Glomerular endothelial cell (primary cell): ENCODE measurements around the gene KRTAP10-10. TPM values are rescaled to one million over a fixed set of nuclear protein-coding genes. Genes with fewer than 3 reads are reported as not detected.
"Not testable (repeated sequence)": the region's sequence is repeated elsewhere in the genome, so short reads cannot be mapped to it uniquely, and the experiment has no call there.

ENCODE experiments used
- DNase-seq: peaks from one replicate; pipeline ENCODE4 v3.0.0-alpha.2; 2011; ENCODE audit warnings: low read depth, low spot score; ENCODE audit errors: extremely low read depth
- total RNA-seq: library from RNA; depleted of rRNA; stranded (reverse); fragments of >200 nt; gene quantifications from 2 replicates; pipeline ENCODE4 v1.2.3, GENCODE V29; 2015

The KRTAP10-10 gene
- total RNA-seq: not detected in 2 replicates

DNA sequence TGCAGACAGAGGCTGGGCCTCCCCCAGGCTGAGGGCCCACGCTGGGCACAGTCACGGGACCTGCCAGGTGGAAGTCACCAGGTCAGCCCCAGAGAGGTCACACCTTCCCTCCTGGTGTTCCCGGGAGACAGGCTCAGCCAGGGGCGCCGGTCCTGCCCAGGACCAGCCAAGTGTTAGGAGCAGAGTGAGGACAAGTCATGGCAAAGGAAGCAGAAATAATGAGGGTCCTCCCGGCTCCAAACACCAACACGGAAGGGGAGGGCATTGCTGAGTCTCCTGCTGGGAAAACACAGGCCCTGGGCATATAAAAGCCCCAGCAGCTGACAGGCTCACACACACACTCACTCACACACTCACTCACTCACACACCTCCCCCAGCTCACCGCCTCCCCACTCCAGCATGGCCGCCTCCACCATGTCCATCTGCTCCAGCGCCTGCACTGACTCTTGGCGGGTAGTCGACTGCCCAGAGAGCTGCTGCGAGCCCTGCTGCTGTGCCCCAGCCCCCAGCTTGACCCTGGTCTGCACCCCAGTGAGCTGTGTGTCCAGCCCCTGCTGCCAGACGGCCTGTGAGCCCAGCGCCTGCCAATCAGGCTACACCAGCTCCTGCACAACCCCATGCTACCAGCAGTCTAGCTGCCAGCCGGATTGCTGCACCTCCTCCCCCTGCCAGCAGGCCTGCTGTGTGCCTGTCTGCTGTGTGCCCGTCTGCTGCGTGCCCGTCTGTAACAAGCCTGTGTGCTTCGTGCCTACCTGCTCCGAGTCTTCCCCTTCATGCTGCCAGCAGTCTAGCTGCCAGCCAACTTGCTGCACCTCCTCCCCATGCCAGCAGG, at the start of gene KRTAP10-10:
Gene KRTAP10-10, plus strand, starts transcription at position 339 of the 833 bp plus-strand sequence. Its CDS starts 62 bp downstream, at position 401.
- no peak for DNase-seq

DNA sequence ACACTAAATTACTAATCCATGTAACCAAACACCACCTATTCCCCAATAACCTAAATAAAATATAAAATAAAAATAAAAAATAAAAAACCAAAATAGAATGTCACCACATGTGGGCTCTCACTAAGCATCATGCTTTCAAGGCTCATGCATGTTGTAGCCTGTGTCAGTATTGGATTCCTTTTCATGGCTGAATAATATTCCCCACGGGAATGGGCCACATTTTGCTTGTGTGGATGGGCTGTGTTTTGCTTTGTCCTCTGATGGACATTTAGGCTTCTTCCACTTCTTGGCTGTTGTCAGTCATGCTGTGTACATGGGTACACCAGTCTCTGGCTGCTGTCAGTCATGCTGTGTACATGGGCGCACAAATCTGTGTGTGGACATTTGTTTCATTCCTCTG, 48.1 kb upstream of the KRTAP10-10 start:
- DNase-seq: no peak

DNA sequence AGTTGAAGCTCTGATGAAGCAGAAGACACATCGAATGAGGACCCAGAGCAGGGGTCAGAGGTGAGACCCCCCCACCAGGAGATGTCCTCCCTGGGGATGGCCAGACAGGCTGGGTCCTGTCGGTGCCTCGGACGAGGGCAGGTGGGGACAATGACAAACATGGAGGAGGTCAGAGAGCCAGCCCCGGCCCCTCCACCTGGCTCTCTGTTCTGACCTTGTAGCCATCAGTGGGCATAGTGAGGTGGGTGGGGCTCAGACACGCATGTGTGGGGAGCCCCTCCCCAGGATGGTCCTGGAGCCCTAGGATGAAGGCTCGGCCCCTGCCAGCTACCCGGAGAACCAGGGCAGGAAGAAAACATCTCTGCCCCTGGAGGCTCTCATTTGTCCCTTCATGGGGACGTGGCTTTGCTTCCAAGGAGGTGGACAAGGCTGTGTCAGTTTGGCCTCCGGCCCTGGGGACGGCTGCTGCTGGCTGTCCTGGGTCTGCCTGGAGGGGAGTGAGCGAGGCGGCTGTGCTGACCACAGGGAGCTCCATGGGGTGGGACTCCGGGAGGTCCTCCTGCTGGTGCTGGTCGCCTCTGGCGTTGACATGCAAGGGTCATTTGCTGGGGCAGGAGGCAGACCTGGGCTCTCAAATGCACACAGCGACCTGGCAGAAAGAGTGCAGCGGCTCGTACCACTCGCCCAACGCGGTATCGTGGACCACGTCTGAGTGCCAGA, 47.4 kb upstream of the KRTAP10-10 start:
- no peak for DNase-seq

- DNase-seq: no peak
Measured at GRCh38 chr21:44590311-44590721, 46.8 kb upstream of the KRTAP10-10 start.

GRCh38 chr21:44590897-44591800, 46.0 kb upstream of the KRTAP10-10 start:
- DNase-seq: not testable (repeated sequence)

DNA sequence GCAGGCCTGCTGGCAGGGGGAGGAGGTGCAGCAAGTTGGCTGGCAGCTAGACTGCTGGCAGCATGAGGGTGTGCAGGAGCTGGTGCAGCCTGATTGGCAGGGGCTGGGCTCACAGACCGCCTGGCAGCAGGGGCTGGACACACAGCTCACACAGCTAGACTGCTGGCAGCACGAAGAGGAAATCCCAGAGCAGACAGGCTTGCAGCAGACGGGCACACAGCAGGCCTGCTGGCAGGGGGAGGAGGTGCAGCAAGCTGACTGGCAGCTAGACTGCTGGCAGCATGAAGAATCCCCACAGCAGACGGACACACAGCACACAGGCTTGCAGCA, 45.4 kb upstream of the KRTAP10-10 start:
- DNase-seq: not testable (repeated sequence)

DNA sequence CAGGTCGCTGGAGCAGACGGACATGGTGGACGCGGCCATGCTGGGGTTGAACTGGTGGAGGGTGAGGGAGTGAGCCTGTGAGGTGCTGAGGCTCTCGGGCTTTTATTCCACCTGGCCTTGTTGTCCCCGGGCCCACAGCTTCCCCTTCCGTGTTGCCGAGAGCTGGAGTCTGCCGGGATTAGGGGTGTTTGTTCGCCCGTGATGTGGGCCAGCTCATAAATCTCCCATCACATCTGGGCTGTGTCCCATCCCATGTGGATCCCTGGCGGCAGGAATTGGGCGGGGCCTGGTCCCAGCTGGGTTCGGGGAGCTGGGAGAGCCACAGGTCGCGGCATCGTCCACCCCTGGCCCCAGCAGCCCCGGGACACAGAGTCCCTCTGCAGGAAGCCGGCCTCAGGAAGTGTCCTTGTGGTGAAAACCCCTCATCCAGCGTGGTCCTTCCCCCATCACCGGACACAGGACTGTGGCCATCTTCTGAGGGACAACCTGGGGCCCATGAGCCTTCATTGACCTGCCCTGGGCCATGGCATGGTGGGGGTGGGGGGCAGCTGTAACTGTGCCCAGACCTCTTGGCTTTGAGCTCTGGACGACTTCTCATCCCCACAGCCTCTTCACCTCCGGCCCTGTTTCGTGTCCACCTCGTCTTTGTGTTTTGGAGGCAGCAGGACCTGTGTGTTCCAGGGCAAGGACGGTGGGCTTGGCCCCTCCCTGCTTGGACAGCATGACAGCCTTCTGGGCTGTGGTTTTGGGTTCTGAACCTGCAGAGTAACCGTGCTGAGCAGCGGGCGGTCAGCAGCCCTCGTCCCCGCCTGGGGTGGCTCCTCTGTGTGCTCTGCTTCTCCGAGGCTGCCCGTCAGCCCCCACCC, 44.5 kb upstream of the KRTAP10-10 start, which contains the start of gene KRTAP10-6:
Gene KRTAP10-6, minus strand, starts transcription at position 60 of the 866 bp plus-strand sequence. Its CDS starts 21 bp downstream, at position 39.
- DNase-seq: no peak

DNA sequence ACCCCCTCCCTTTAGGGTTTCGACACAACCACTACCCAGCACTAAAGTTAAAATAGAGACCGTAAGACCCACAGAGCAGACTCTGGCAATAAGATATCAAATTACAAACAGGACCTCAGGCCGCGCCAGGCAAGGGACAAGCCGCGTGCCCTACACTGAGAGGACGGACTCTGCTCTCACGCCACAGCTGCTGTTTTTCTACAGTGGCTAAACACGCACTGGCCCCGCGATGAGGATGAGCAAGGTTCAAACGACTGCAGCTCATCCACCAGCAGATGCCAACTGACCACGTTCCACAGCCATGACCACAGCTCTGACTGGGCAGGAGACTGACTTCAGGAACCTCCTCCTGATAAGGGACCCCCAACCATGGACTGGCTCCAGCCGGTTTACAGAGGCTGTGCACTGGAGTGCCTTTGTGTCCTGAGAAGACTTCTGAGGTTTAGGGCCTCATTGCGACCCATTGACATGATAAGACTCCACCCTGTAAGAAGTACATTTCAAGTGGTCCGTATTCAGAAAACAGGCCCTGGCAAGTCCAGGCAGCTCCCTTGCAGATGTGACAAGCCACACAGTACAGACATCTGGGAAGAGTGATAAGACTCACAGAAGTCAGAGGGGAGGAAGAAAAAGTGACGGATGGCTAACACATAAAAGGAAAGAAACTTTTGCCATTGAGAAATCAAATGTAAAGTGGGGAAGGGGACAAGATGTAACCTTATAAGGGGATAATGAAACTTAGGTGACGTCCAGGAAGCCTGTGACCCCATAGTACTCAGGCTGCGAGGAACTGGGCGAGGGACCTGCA, 43.4 kb upstream of the KRTAP10-10 start:
- DNase-seq: no peak

- DNase-seq: no peak
Measured at GRCh38 chr21:44594406-44594916, 42.7 kb upstream of the KRTAP10-10 start.

DNA sequence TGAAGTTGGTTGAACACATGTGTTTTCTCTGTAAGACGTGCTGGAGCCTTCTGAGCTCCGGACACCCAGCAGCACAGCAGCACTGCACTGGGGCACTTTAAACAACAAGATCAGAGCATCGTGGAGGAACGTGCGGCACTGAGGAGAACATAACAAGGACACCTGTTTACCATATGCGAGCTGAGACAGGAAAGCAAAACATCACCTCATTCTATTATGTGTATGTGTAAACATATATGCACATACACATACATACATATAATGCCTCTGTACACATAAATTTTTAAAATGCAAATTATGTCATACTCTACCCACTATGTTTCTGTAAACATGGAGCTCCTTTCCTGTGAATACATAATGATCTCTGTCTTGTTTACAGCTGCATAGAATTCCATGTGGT, 41.6 kb upstream of the KRTAP10-10 start:
- no peak for DNase-seq

GRCh38 chr21:44596068-44596725, 41.0 kb upstream of the KRTAP10-10 start:
- no peak for DNase-seq

- DNase-seq: no peak
Measured at GRCh38 chr21:44598061-44598460, 39.1 kb upstream of the KRTAP10-10 start.

DNA sequence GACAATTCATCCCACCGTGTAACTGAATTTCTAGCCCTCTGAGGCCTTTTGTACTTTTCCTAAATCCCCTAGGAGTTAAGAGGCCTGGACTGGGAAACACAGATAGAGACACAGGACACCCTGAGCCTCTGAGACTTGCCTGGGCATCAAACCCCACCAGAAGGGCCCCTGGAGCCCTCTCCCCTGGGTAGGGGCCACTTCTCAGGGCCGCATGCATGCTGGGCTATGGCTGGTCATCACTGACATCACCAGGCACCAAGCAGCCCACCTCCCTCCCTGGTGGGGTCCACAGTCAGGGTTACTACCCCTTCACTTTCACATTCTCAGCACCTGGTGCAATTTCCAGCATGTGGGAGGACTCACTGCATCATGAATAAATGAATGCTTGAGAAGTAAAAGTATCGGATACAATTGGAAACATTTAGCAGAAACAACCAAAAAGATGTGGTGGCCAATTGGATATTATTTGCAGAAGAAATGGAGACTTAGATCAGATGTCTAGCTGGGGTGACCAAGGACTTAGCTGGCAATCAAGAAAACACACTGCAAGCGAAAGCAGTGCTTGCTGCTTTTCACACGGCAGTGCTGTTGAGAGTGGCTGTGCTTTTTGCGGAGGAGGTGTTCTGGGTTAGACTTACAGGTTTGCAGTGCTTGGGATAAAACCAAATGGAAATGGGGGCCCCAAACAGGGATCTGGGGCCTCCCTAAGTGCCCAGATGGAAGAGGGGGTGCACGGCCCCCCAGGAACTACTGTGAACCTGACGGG, 37.7 kb upstream of the KRTAP10-10 start:
- DNase-seq: no peak

- DNase-seq: not testable (repeated sequence)
Measured at GRCh38 chr21:44600118-44600978, 36.8 kb upstream of the KRTAP10-10 start, which contains the start of gene KRTAP10-7. Gene KRTAP10-7 (plus strand): TSS chr21:44600597. CDS start chr21:44600622, 25 bp downstream.

DNA sequence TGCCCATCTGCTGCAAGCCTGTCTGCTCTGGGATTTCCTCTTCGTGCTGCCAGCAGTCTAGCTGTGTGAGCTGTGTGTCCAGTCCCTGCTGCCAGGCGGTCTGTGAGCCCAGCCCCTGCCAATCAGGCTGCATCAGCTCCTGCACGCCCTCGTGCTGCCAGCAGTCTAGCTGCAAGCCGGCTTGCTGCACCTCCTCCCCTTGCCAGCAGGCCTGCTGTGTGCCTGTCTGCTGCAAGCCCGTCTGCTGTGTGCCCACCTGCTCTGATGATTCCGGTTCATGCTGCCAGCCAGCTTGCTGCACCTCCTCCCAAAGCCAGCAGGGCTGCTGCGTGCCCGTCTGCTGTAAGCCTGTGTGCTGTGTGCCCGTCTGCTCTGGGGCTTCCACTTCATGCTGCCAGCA, 36.1 kb upstream of the KRTAP10-10 start:
- not testable (repeated sequence) for DNase-seq
